Stimulated activated CD8-positive, alpha-beta memory T cell treated with anti-CD3 and anti-CD28 coated beads, Interleukin-2, amount 100 ng/mL, for 48 hours (primary cell): ENCODE measurements around the gene NTN4.
"Not testable (repeated sequence)": the region's sequence is repeated elsewhere in the genome, so short reads cannot be mapped to it uniquely, and the experiment has no call there.

Experiments
- DNase-seq, 2 donors: peaks; one replicate each; pipeline ENCODE4 v3.0.0-alpha.2; 2020; ENCODE audit warnings: low read depth in 2 of 2

NTN4 gene

DNA sequence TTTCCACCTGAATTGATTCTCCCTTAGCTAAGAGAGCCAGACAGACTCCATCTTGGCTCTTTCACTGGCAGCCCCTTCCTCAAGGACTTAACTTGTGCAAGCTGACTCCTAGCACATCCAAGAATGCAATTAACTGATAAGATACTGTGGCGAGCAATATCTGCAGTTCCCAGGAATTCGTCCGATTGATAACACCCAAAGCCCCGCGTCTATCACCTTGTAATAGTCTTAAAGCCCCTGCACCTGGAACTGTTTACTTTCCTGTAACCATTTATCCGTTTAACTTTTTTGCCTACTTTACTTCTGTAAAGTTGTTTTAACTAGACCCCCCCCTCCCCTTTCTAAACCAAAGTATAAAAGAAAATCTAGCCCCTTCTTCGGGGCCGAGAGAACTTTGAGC, 44.5 kb downstream of the NTN4 start:
- not testable (repeated sequence) for DNase-seq

DNA sequence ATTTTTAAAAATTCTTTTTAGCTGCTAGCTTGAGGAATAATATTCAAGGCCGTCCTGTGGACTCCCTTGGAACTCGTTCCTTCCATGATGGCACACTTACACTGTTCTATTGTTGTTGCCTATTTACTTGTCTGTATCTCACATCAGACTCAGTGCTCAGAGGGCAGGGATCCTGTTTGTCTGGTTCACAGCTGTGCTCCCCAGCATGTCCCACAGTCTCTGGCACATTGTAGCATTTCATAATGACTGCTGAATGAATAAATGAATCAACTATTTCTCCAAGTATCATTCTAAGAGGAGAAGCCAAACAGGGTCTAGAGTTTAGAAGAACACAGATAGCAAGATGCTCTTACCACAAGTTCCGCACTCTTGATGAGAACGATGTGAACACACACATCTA, 48.0 kb downstream of the NTN4 start:
- no peak for DNase-seq

DNA sequence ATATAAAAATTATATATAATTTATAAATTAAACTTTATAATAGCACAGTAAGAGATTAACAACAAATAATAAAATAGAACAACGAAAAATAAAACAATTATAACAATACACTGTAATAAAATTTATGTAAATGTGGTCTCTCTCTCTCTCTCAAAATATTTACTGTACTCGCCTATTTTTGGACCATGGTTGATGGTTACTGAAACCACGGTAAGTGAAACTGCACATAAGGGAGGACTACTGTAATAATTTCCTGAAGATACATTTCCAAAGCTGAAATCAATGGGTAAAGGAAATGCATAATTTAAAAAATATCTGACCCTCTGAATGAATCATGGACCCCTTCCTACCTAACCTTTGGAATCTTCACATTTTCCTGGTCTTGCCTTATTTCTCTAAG, 48.9 kb downstream of the NTN4 start:
- no peak for DNase-seq

DNA sequence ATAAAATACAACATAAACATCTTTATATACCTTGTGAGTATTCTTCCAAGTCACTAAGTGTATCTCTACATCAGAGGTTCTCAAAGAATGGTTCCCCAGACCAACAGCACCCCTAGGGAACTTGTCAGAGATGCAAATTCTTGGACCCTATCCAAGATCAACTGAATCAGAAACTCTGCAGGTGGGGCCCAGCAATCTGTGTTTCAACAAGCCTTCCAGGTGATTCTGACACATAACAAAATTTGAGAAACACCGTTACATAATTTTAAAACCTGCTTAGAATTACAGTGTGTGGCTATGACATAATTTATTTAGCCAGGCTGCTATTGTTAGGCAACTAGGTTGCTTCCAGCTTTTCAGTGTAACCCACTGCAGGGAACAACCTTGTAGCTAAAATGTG, 49.8 kb downstream of the NTN4 start:
- no peak for DNase-seq

DNA sequence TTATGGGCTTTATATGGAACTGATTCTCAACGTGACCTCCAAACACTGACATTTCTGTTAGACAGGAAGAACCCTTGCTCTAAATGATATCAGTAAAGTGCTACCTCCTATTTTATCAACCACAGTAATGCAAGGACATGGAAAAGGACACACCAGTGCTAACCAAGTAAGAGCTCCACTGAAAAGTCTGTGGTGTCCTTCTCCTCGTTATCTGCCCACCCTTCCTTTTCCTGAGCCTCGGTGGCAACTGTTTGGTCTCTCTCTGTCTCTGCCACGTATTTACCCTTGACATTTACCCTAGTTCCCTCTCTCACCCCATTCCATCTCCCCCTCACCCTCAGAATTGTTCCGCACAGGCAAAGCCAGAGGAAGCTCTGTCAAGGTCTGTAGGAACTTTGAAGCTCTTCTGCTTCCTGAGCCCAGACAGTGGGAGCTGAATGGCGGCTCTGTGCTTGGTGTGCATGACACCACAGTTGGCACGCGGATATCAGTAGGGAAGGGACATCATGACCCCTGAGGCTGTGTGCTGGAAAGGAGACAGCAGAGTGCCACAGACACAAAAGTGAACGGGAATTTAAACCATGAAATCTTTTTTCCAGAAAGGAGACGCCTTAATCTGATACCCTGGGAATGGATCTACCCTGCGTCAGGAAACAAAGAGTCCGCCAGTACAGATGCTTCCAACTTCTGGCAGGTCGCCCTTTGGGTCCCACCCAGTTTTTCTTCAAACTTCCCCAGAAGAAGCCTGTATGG, 50.8 kb downstream of the NTN4 start:
- no peak for DNase-seq

DNA sequence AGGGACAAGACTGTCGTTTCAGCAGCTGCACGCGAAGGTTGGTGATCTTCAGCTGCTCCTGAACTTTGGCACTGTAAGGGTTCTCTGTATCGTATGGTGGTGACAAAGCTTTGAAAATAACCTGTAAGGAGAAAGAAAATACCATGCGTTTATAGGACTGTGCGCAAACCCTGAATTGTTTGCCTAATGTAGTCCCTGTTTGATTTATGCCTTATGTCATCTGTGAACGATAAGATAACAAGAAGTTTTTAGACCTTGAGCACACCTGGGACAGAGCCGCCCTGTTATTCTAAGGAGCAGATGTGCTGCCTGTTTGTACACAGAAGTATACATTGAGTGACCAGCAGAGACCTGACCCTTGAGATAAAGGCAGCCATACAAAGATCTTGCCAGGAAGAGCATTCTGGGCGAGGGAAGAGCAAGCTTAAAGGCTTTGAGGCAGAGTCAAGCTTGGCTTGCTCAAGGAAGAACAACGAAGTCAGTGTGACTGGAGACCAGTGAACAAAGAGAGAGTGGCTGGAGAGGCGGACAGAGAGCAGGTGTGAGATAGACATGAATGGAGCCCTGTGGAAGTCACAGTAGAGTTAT, 52.4 kb downstream of the NTN4 start:
- no peak for DNase-seq

DNA sequence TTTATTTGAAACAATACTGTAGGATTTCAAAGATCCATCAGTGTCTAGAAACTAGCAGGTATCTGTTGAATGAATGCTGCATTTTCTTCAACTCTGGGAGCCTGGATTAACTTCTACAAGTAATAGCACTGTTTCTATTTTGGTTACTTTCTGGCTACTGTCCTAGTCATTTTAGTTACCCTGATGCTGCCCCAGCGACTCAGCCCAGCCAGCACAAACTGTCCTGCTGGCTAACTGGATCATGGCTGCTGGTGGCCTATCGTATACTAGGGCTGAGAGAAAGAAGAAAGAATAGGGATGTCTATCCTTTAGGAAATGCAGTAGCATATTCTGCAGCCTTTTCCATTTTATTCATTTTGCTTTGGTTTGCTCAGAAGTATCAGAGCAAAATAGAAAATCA, 53.9 kb downstream of the NTN4 start:
- DNase-seq, result no peak

DNA sequence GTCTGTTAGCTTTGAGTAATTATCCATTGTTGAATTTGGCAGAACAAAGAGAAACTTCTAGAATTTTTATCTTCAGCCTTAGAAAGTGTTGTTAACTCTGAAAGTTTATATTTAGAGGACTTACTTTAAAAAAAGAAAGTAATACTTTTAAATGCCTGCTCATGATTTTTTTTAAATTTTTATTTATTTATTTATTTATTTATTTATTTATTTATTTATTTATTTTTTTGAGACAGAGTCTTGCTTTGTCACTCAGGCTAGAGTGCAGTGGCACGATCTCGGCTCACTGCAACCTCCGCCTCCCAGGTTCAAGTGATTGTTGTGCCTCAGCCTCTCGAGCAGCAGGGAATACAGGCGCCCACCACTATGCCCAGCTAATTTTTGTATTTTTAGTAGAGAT, 54.8 kb downstream of the NTN4 start:
- DNase-seq, result not testable (repeated sequence)

DNA sequence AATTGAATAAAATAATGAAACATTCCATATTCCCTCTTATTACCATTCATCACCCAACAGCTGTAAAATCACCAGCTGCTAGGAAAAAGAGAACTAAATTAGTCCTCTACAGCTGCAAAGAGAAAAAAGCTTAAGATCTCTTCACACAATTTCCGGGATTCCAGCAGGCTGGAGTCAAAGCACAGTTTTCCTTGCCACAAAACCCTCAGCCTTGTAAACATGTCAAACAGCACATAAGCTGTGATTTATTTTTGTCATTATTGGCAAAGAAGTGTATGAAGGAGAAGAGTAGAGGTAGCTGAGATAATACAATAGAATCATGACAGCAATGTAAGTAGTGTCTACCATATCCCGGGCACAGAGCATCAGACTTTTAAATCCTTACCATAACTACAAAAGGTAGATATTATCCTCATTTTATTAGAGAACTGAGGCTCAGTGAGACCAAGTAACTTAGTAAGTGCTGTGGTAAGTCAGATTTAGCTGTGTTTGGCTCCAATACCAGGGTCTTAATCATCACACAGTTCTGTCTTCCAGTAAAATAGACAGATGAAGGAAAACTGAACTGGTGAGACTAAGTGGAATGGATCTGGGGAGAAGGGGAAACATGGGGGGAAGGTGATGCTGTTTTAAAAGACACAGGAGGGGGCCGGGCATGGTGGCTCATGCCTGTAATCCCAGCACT, 57.3 kb downstream of the NTN4 start:
- DNase-seq, result no peak

DNA sequence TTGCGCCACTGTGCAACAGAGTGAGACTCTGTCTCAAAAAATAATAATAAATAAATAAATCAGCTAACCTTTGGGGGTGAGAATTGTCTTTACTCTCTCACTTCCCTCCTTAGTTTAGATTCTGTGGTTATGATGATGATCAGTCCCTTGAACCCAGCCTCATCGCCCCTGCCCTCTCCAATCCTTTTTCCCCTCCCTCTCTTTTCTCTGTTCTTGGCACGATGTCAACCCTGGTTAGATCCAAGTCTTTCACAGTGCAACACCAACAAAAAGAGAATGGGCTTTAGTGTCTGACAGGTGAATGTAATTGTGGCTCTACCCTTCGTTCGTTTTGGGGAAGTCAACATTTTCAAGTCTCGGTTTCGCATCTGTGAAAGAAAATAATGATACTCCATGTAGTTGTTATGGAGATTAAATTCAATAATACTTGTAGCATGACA, 59.0 kb downstream of the NTN4 start:
- no peak for DNase-seq

DNA sequence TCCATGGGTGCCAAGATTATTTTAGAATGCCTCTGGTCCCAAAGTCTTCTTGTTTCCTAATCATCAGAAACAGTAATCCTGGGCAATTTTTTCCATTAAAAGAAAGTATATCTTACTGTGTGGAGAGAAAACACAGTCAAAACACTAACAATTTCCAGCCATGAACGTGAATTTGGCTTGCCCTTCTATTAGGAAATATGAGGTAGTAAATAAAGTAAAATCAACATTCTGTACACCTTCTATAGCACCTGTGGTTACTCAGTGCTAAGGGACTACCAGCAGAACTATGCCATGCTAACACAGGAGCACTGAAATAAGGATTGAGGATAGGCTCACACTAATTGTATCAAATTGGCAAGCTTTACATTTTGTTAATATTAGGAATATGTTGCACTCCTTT, 60.1 kb downstream of the NTN4 start:
- no peak for DNase-seq

DNA sequence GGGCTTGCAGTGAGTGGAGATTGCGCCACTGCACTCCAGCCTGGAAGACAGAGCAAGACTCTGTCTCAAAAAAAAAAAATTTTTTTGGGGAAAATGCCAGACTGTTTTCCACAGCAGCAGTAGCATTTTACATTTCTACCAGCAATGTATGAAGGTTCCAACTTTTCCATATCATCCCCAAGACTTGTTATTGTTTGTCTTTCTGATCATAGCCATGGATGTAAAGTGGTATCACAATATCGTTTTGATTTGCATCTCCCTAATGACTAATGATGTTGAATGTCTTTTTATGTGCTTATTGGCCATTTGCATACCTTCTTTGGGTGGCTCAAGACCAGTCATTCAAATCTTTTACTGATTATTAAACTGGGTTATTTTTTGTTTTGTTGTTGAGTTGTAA, 63.7 kb downstream of the NTN4 start:
- DNase-seq, result no peak

DNA sequence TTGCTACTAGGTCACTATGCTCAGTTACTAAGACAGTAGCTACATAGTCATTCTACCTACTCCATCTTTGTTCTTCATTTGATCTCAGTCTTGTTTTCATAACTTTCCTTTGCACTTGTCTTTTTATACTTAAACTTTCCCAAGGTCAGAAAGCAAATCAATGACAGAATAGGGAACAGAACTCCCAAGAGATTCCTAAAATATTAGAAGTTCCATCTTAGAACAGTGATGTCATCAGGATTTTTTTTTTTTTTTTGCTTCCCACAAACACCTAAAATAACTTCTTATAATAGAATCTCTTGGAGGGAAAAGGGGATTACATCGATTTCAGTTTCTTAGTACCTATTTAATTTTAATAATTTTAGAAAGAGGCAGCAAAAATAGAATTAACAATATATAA, 65.8 kb downstream of the NTN4 start:
- DNase-seq, result no peak

DNA sequence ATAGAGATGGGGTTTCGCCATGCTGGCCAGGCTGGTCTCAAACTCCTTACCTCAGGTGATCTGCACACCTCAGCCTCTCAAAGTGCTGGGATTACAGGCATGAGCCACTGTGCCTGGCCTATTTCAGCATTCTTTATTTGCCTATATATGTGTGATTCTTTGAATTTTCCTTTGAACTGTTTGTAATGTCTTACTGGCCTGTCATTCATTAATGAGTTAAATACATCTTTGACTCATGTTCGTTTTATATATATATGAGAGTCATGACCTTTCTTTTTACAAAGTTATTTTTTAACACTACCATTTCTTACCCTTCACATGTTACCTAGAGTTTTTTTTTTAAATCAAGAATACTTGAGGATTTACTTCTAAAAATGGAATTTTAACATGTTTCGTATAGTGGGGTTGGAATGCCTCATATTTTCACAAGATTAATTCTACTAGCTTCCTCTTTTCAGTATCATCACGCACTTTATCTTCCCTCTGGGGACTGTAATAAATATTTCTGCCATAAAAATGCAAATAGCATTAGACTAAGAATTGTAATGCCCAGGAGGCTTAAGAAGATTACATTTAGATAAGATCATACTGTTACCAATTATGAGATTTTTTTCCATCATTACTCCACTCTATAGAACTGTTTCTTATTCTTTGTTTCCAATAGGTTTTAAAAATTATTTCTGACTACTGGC, 66.7 kb downstream of the NTN4 start:
- DNase-seq, result no peak

DNA sequence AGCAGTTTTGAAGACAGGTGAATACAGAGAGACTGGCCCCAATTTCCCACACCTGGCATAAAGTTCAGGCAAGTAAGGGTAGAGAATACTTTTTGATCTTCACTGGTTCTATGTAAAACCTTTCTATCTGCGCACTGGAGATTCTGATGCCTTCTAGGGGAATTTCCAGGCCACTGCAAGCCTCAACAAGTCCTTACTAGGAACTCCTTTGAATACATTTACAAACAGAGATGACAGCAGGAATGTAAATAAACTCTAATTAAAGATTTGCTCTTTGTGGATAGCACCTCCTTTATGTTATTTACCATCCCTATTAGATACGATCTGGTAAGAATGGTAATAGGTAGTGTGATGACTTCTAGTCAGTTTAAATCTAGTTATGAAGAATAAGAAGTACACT, 69.2 kb downstream of the NTN4 start:
- no peak for DNase-seq

DNA sequence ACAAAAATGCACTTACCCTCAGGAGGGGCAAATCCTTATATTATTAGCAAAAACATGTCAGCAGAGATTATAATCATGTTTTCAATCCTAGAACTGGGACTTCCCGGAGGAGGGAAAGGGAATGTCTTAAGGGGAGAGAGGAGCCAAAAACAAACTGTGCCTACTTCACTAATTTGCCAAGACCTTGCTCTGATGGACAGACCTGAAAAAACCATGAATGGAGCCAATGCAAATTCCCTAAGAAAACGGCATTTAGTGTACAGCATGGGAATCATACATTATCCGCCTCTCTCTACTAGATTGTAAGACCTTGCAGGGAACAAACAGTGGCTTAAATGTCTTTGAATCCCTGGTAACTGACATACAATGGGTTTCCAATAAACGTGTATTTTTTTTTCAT, 70.4 kb downstream of the NTN4 start:
- DNase-seq, result no peak

DNA sequence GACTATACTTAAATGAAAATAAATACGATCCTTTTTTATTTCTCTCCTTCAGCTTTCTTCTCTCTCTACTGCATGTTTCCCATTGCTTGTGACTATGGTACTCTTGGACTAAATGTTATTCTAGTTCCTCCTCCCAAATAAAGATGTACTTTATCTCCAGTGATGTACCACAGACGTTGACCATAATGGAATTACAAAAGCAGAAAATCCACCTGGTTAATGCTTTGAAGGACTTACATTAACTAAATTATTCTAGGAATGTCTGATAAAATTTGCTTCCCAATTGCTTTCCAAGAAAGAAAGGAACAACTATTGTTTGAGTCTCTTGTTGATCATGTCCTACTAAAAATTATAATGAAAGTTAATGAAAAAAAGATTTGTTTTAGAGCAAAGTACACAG, 71.8 kb downstream of the NTN4 start:
- DNase-seq, result no peak

DNA sequence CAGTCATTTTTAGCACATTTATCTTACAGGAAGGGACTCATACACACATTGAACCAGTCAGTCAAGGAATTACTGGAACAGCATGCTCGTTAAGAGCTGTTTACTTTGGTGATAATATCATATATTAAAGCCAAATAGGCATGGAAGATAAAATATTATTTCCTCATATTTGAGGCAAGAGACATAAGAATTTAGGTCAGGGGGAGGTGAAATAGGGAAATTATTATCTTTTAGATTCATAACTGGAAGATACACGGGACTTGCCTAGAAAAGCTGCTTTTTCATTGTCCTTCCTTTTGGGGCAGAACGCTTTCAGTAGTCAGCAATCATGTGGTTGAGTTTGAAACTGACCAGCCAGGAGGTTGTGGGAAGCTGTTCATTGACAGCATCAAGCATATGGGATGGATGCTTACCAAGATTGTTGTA, 72.5 kb downstream of the NTN4 start:
- no peak for DNase-seq

DNA sequence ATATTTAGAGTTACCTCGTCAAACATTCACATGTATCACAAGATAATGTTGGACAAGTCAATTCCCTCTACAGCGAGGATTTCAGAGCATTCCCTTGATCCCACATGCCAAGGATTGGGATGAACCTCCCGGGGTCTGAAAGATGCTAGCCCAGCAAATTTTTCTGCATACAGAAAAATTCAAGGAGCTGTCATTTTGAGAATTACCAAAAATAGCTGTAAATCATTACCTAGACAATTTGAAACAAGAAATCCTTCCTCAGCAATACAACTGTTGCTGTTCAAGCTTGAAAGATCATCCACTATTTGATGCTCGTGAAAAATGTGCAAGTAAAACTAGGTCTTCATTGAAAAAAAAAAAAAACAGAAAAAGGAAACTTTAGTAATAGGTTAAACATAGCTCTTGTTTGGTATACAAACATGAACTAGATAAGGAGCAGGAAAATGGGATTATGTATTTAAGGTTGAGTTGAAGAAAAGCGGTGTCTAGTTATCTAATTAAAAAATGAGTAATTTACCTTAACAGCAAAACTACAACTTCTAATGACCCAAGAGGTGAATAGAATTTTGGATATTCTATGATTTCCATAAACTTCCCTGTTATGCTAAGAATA, 73.1 kb downstream of the NTN4 start:
- DNase-seq, result no peak

DNA sequence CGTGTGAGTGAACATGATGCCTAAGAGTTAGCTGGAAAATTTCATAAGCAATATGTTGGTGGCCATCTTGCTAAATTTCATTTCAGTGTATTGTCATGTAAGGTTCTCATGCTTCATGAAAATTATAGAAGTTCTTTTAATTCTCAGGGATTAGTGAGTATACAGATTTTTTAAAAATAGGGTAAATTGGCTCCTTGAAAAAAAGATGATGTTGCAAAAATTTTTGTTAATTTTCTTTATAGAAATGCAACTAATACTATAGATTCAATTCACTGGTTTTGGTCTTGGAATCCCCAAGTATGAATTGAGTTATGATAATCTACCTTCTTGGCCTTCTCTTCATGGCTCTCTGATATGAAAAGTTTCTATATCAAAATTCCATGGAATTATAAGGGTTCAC, 75.4 kb downstream of the NTN4 start:
- DNase-seq, result no peak

DNA sequence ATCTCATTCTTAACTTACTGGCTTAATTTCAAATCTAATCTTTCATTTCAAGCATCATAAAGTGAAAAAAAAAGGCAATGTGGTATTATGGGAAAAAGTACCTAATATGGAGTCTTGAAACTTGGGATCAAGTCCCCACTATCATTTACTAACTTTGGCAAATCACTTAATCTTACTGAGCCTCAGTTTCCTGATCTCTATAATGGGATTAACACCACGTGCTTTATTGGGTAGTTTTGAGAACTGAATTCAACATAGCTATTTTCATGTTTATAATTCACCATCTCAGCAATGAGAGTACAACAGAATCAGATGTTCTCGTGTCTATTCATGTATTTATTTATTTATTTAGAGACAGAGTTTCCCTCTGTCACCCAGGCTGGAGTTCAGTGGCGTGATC, 78.3 kb downstream of the NTN4 start:
- DNase-seq, result no peak

DNA sequence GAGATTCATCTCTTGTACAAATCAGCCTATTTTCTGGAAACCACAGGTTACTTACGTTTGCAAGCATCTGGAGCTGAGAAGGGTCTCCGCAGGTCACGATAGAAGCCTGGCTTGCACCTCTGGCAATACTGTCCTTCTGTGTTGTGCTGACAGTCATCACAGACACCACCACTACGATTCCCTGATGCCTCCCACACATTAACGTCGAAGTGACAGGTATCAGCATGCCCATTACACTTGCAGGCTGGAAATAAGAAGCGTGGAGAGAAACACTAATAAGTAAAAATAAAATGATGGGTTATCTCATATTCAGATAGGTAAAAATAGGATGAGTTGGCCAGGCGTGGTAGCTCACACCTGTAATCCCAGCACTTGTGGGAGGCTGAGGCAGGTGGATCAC, 80.2 kb downstream of the NTN4 start:
- no peak for DNase-seq
